ENCODE data around the gene ZC3H7A.
"Not testable (repeated sequence)": the region's sequence is repeated elsewhere in the genome, so short reads cannot be mapped to it uniquely, and the experiment has no call there.

Gene ZC3H7A

DNA sequence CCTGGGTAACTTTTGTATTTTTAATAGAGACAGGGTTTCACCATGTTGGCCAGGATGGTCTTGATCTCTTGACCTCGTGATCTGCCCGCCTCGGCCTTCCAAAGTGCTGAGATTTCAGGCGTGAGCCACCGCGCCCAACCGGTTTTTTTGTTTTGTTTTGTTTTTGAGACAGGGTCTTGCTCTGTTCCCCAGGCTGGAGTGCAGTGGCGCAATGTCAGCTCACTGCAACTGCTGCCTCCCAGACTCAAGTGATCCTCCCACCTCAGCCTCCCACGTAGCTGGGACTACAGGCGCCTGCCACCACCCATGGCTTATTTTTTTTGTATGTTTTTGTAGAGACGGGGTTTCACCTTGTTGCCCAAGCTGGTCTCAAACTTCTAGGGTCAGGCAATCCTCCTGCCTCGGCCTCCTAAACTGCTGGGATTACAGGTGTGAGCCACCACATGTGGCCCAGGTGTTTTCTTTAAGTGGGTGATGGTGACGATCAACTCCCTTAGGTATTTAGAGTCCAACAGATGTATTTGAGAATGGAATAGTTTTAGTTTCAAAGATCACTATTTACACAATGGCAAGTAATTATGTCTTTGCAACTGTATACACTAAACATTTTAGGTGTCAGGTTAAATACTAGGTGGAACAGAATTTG is 28.6 kb upstream of the ZC3H7A start:
- not testable (repeated sequence) for H3K4me2 ChIP-seq (ENCODE audit: low read length); H3K4me3 ChIP-seq (ENCODE audit: low read length); H3K9ac ChIP-seq (ENCODE audit: low read depth, low read length); H3K4me1 ChIP-seq (ENCODE audit: control insufficient read depth, insufficient read depth, low read length); H3K36me3 ChIP-seq (ENCODE audit: insufficient read depth, low read length); H3K27me3 ChIP-seq (ENCODE audit: control insufficient read depth, insufficient read depth, low read length); H3K9me3 ChIP-seq (replicated peaks; ENCODE audit: low read length)

DNA sequence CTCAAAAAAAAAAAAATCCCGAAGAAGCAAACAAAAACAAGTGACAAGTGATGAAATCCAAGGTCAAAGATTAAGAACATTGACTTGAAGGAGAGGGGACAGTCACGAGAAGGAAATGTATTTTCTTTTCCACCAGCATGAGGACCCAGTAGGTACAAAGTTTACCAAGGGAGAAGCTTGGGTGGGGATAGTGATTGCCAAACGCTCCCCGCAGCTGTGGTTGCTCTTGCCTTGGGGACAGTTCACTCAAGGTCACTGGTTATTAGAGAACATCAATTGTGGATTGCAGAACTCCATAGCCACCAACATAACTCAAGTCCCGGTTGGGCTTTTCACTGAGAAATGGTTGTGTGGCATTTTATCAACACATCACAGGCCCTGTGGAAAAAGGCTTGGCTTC is 27.3 kb upstream of the ZC3H7A start:
- Histone ChIP-seq H3K4me2 (ENCODE audit: low read length) (no peak overlapping the region), H3K27me3 (ENCODE audit: control insufficient read depth, insufficient read depth, low read length) (no peaks in the 10 kb centered on the region), H3K9ac (ENCODE audit: low read depth, low read length) (no peak overlapping the region), H3K36me3 (ENCODE audit: insufficient read depth, low read length) (no peaks in the 10 kb centered on the region), H3K4me1 (ENCODE audit: control insufficient read depth, insufficient read depth, low read length) (peaks cover 6% of the 10 kb centered on the region), H3K9me3 (replicated peaks; ENCODE audit: low read length) (no peaks in the 10 kb centered on the region), H3K4me3 (ENCODE audit: low read length) (no peak overlapping the region)

DNA sequence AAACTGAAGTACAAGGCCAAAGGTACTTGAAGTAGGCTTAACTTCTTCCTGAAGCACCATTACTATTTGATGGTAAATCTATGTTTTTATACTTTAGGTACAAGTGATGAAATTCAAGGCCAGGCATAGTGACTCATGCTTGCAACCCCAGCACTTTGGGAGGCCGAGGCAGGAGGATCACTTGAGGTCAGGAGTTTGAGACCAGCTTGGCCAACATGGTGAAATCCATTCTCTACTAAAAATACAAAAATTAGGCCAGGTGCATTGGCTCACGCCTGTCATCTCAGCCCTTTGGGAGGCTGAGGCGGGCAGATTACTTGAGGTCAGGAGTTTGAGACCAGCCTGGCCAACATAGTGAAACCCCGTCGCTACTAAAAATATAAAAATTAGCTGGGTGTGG is 26.6 kb upstream of the ZC3H7A start:
- H3K4me2 ChIP-seq (ENCODE audit: low read length); H3K4me1 ChIP-seq (ENCODE audit: control insufficient read depth, insufficient read depth, low read length); H3K9me3 ChIP-seq (replicated peaks; ENCODE audit: low read length); H3K27me3 ChIP-seq (ENCODE audit: control insufficient read depth, insufficient read depth, low read length); H3K36me3 ChIP-seq (ENCODE audit: insufficient read depth, low read length); H3K9ac ChIP-seq (ENCODE audit: low read depth, low read length); H3K4me3 ChIP-seq (ENCODE audit: low read length): not testable (repeated sequence)

- no peak overlapping the region for H3K9ac ChIP-seq (ENCODE audit: low read depth, low read length)
- H3K4me2 ChIP-seq (ENCODE audit: low read length), result no peak overlapping the region
- H3K36me3 ChIP-seq (ENCODE audit: insufficient read depth, low read length), result no peaks in the 10 kb centered on the region
- H3K4me3 ChIP-seq (ENCODE audit: low read length), result no peak overlapping the region
- H3K27me3 ChIP-seq (ENCODE audit: control insufficient read depth, insufficient read depth, low read length), result no peaks in the 10 kb centered on the region
- H3K4me1 ChIP-seq (ENCODE audit: control insufficient read depth, insufficient read depth, low read length), result peaks cover 6% of the 10 kb centered on the region
- H3K9me3 ChIP-seq (replicated peaks; ENCODE audit: low read length), result no peaks in the 10 kb centered on the region
These were observed 22.7 kb upstream of the ZC3H7A start for GRCh38 chr16:11819798-11820197.

GRCh38 chr16:11818970-11819369 is 21.9 kb upstream of the ZC3H7A start:
- H3K4me2 ChIP-seq (ENCODE audit: low read length); H3K9me3 ChIP-seq (replicated peaks; ENCODE audit: low read length); H3K4me1 ChIP-seq (ENCODE audit: control insufficient read depth, insufficient read depth, low read length); H3K9ac ChIP-seq (ENCODE audit: low read depth, low read length); H3K36me3 ChIP-seq (ENCODE audit: insufficient read depth, low read length); H3K27me3 ChIP-seq (ENCODE audit: control insufficient read depth, insufficient read depth, low read length); H3K4me3 ChIP-seq (ENCODE audit: low read length): not testable (repeated sequence)

DNA sequence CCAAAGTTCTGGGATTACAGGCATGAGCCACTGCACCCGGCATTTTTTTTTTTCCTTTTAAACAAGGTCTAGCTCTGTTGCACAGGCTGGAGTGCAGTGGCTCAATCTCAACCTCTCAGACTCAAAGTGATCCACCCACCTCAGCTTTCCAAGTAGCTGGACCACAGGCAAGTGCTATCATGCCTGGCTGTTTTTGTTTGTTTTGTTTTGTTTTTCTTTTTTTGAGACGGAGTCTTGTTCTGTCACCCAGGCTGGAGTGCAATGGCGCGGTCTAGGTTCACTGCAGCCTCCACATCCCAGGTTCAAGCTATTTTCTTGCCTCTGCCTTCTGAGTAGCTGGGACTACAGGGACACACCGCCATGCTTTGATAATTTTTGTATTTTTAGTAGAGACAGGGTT is 19.1 kb upstream of the ZC3H7A start:
- H3K36me3 ChIP-seq (ENCODE audit: insufficient read depth, low read length), result no peaks in the 10 kb centered on the region
- no peak overlapping the region for H3K4me2 ChIP-seq (ENCODE audit: low read length)
- no peak overlapping the region for H3K9ac ChIP-seq (ENCODE audit: low read depth, low read length)
- H3K4me3 ChIP-seq (ENCODE audit: low read length), result no peak overlapping the region
- no peaks in the 10 kb centered on the region for H3K4me1 ChIP-seq (ENCODE audit: control insufficient read depth, insufficient read depth, low read length)
- H3K27me3 ChIP-seq (ENCODE audit: control insufficient read depth, insufficient read depth, low read length), result no peaks in the 10 kb centered on the region
- H3K9me3 ChIP-seq (replicated peaks; ENCODE audit: low read length), result no peaks in the 10 kb centered on the region

DNA sequence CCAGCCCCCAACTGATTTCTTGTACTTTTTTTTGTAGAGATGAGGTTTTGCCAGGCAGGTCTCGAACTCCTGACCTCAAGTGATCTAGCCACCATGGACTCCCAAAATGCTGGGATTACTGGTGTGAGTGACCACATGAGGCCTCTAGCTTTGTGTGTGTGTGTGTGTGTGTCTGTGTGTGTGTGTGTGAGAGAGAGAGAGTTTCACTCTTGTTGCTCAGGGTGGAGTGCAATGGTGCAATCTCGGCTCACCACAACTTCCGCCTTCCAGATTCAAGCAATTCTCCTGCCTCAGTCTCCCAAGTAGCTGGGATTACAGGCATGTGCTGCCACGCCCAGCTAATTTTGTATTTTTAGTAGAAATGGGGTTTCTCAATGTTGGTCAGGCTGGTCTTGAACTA is 17.7 kb upstream of the ZC3H7A start:
- not testable (repeated sequence) for H3K4me1 ChIP-seq (ENCODE audit: control insufficient read depth, insufficient read depth, low read length); H3K27me3 ChIP-seq (ENCODE audit: control insufficient read depth, insufficient read depth, low read length); H3K9ac ChIP-seq (ENCODE audit: low read depth, low read length); H3K9me3 ChIP-seq (replicated peaks; ENCODE audit: low read length); H3K36me3 ChIP-seq (ENCODE audit: insufficient read depth, low read length); H3K4me2 ChIP-seq (ENCODE audit: low read length); H3K4me3 ChIP-seq (ENCODE audit: low read length)

DNA sequence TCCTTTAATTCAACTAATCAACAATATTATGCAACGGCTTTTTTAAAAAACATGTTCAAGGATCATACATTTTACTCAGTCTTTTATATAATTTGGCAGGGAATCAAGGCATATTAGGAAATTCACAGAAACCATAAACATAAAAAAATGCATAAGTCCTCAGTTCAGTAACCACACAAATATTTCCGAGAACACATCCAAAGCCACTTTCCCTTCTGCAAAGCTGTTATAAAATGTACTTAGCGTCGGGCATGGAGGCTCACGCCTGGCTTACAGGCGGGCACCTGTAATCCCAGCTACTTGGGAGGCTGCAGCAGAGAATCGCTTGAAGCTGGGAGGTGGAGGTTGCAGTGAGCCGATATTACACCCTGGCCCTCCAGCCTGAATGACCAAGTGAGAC is 9.7 kb upstream of the ZC3H7A start:
- H3K27me3 ChIP-seq (ENCODE audit: control insufficient read depth, insufficient read depth, low read length), result peaks cover 3% of the 10 kb centered on the region
- H3K9me3 ChIP-seq (replicated peaks; ENCODE audit: low read length), result no peaks in the 10 kb centered on the region
- no peak overlapping the region for H3K9ac ChIP-seq (ENCODE audit: low read depth, low read length)
- no peak overlapping the region for H3K4me3 ChIP-seq (ENCODE audit: low read length)
- no peak overlapping the region for H3K4me2 ChIP-seq (ENCODE audit: low read length)
- peaks cover 3% of the 10 kb centered on the region for H3K4me1 ChIP-seq (ENCODE audit: control insufficient read depth, insufficient read depth, low read length)
- no peaks in the 10 kb centered on the region for H3K36me3 ChIP-seq (ENCODE audit: insufficient read depth, low read length)

DNA sequence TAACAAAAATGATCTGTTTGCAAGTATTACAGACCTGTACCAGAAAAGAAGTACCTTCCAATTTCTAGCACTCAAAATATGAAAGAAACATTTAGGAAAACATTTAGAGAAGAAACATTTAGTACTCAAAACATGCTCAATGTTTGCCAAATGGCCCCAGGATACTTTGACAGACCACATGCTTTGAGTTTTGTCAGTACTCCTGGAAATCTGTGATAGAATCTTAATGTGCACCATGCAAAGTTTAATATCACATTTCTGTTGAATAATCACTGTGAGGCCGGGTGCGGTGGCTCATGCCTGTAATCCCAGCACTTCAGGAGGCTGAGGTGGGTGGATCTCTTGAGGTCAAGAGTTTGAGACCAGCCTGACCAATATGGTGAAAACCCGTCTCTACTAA is 8.5 kb upstream of the ZC3H7A start:
- no peaks in the 10 kb centered on the region for H3K9me3 ChIP-seq (replicated peaks; ENCODE audit: low read length)
- no peak overlapping the region for H3K4me2 ChIP-seq (ENCODE audit: low read length)
- peaks cover 3% of the 10 kb centered on the region for H3K4me1 ChIP-seq (ENCODE audit: control insufficient read depth, insufficient read depth, low read length)
- H3K4me3 ChIP-seq (ENCODE audit: low read length), result no peak overlapping the region
- no peak overlapping the region for H3K9ac ChIP-seq (ENCODE audit: low read depth, low read length)
- H3K36me3 ChIP-seq (ENCODE audit: insufficient read depth, low read length), result no peaks in the 10 kb centered on the region
- peaks cover 3% of the 10 kb centered on the region for H3K27me3 ChIP-seq (ENCODE audit: control insufficient read depth, insufficient read depth, low read length)

- Histone ChIP-seq H3K4me1 (ENCODE audit: control insufficient read depth, insufficient read depth, low read length) (peaks cover 14% of the 10 kb centered on the region), H3K27me3 (ENCODE audit: control insufficient read depth, insufficient read depth, low read length) (peaks cover 3% of the 10 kb centered on the region), H3K4me3 (ENCODE audit: low read length) (no peak overlapping the region), H3K4me2 (ENCODE audit: low read length) (no peak overlapping the region), H3K36me3 (ENCODE audit: insufficient read depth, low read length) (no peaks in the 10 kb centered on the region), H3K9ac (ENCODE audit: low read depth, low read length) (no peak overlapping the region), H3K9me3 (replicated peaks; ENCODE audit: low read length) (no peaks in the 10 kb centered on the region)
These were observed 4.5 kb upstream of the ZC3H7A start for GRCh38 chr16:11801481-11802021.

DNA sequence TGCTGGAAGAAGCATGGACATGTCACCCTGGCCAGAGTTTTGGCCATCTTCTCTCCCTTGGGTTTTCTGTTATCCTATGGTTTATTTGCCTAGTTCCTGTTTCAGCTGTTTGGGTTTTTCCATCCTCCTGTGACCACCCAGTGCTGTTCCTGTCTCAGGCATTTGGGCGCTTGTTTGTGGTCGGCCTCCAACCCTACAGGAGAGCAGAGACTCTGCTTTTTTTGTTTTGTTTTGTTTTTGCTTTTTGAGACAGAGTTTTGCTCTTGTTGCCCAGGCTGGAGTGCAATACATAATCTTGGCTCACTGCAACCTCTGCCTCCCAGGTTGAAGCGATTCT is 3.3 kb upstream of the ZC3H7A start:
- Histone ChIP-seq H3K27me3 (ENCODE audit: control insufficient read depth, insufficient read depth, low read length) (peaks cover 3% of the 10 kb centered on the region), H3K4me2 (ENCODE audit: low read length) (no peak overlapping the region), H3K36me3 (ENCODE audit: insufficient read depth, low read length) (no peaks in the 10 kb centered on the region), H3K4me3 (ENCODE audit: low read length) (no peak overlapping the region), H3K4me1 (ENCODE audit: control insufficient read depth, insufficient read depth, low read length) (peaks cover 18% of the 10 kb centered on the region), H3K9me3 (replicated peaks; ENCODE audit: low read length) (no peaks in the 10 kb centered on the region), H3K9ac (ENCODE audit: low read depth, low read length) (no peak overlapping the region)

GRCh38 chr16:11799509-11800381 is 2.7 kb upstream of the ZC3H7A start:
- H3K9ac ChIP-seq (ENCODE audit: low read depth, low read length), result no peak overlapping the region
- no peaks in the 10 kb centered on the region for H3K27me3 ChIP-seq (ENCODE audit: control insufficient read depth, insufficient read depth, low read length)
- no peak overlapping the region for H3K4me2 ChIP-seq (ENCODE audit: low read length)
- no peaks in the 10 kb centered on the region for H3K9me3 ChIP-seq (replicated peaks; ENCODE audit: low read length)
- H3K36me3 ChIP-seq (ENCODE audit: insufficient read depth, low read length), result peaks cover 6% of the 10 kb centered on the region
- no peak overlapping the region for H3K4me3 ChIP-seq (ENCODE audit: low read length)
- peaks cover 24% of the 10 kb centered on the region for H3K4me1 ChIP-seq (ENCODE audit: control insufficient read depth, insufficient read depth, low read length)
